ENCODE data around the gene ARVCF. TPM values are rescaled to one million over a fixed set of nuclear protein-coding genes. Genes with fewer than 3 reads are reported as not detected.

Gene ARVCF
- total RNA-seq, 1 donor from 2014 or later: 26.8 TPM

GRCh38 chr22:20055144-20055543 lies 38.5 kb upstream of the ARVCF start:
- ATAC-seq (no peak), DNase-seq (no peak)
- intact Hi-C loops (cut with micrococcal nuclease): no loop called here

DNA sequence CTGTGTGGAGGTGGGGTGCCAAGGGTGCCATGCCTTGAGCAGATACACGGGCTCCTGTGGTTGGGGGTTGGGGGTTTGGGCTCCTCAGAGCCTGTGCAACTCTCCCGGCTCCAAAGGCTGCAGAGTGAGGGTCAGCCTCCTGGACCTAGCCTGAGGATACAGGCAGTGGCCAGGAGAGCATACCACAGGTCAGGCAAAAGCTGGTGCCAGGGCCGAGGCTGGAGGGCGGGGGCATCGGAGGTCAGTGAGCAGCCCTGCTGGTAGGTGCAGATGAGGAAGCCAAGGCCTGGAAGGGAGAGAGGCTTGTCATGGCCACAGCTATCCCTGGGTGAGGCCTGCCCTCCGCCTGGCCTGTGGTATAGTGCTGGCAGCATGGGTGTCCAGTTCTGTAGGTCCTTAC lies 37.9 kb upstream of the ARVCF start:
- no peak for DNase-seq
- intact Hi-C loops (cut with micrococcal nuclease): no loop called here
- peak; percentile 6 for ATAC-seq

- DNase-seq: no peak
- ATAC-seq: peak; percentile 9
- intact Hi-C loops (cut with micrococcal nuclease): no loop called here
These were observed 37.4 kb upstream of the ARVCF start for GRCh38 chr22:20054034-20054427.

- intact Hi-C loops (cut with micrococcal nuclease): no loop called here
- DNase-seq: no peak
- ATAC-seq: no peak
These were observed 36.9 kb upstream of the ARVCF start for GRCh38 chr22:20053407-20054033.

DNA sequence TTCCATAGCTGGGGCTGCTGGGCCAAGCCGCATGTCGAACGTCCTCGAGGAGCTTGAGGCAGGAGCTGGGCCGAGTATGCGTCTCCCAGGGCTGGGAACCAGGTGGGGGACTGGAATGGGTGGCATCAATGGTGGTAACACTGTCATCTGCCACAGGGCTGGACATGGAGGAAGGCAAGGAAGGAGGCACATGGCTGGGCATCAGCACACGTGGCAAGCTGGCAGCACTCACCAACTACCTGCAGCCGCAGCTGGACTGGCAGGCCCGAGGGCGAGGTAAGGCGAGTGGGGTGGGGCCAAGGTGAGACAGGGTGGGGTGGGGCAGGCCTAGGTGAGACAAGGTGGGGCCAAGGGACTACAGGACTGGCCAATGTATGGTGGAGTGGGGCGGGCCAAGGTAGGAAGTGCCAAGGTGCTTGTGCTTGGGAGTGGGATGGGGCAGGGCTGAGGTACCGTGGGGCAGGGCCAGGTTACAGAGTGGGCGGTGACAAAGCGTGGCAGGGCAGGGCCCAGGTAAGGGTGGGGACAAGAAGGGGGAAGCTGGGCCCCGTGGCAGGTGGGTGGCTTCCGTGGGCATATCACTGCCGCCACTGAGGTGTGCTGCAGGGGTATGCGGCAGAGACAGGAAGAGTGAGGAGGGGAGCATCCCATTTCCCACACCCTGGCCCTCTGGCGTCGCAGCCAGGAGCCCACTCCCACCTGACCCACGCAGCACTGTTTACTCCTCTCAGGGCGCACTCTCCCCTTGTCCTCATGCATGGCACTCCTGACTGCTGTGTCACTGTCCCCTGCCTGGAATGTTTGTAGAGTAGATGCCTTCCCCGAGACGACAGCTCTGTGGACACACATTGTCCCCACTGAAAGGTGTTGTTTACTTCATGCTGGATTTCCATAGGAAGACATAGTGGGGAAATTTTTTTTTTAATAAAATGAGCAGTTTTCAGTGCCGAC lies 36.0 kb upstream of the ARVCF start:
- intact Hi-C loops (cut with micrococcal nuclease): no loop called here
- ATAC-seq: peak; percentile 10
- no peak for DNase-seq

- intact Hi-C loops (cut with micrococcal nuclease): no loop called here
- no peak for ATAC-seq
These were observed 35.3 kb upstream of the ARVCF start for GRCh38 chr22:20051927-20052308.

DNA sequence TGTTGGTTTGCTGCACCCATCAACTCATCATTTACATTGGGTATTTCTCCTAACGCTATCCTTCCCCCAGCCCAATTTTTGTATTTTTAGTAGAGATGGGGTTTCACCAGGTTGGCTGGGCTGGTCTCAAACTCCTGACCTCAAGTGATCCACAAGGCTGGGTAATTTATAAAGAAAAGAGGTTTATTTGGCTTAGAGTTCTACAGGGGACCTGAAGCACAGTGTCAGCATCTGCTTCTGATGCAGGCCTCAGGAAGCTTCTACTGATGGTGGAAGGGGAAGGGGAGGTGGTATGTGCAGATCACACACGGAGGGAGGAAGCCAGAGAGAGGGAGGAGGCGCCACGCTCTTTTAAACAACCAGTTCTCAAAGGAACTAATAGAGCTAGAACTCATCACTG lies 30.1 kb upstream of the ARVCF start:
- ATAC-seq: no peak
- DNase-seq: no peak
- intact Hi-C loops (cut with micrococcal nuclease): no loop called here

More at GRCh38 chr22:20051927-20052308, 35.3 kb upstream of the ARVCF start:
- no peak for DNase-seq

- DNase-seq: no peak
- ATAC-seq: peak; percentile 56
- intact Hi-C loops (cut with micrococcal nuclease): no loop called here
These were observed 28.0 kb upstream of the ARVCF start for GRCh38 chr22:20044495-20045151.

GRCh38 chr22:20043997-20044342 lies 27.3 kb upstream of the ARVCF start:
- DNase-seq: no peak
- ATAC-seq: no peak
- intact Hi-C loops (cut with micrococcal nuclease): no loop called here

DNA sequence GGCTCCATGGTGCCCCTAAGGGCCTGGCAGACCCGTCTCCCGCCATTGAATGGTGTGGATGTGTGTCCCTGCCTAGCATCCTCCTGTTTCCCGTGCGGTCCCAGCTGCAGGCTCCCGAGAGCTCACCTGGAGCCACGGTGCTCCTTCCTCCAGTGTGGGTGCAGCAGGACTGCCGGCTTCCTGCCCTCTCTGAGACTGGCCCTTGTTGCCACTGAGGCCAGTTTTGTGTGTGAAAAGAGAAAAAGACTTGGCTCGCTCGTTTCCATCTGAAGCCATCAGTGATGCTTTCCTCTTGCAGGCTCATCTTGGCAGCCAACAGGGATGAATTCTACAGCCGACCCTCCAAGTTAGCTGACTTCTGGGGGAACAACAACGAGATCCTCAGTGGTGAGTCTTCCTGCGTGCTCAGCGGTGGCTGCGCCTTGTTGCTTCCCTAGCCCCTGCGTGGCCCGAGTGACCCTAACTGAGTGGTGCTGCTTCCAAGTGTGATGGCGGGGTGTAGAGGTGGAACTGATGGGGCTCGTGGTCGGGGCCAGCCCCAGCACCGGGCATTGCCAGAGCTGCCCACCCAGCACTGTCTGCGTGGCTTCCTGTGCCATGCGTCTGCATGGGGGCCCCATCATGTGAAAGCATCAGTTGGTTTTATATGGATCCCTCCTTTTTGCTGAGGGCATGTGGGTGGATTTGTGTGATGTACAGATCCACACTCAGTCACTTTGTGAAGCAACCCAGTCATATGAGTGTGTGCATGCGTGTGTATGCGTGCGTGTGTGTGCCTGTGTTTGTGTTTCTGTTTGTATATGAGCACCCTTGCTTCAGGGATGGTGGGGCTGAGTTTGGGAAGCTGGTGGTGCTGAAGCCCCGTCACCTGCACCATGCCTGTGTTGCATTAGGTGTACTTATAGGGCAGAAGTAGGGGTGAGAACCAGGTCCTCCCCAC lies 26.7 kb upstream of the ARVCF start:
- no peak for ATAC-seq
- intact Hi-C loops (cut with micrococcal nuclease): no loop called here
- no peak for DNase-seq

- DNase-seq (no peak), ATAC-seq (no peak)
- intact Hi-C loops (cut with micrococcal nuclease): no loop called here
These were observed 23.9 kb upstream of the ARVCF start for GRCh38 chr22:20040327-20041200.

GRCh38 chr22:20039683-20040325 lies 23.2 kb upstream of the ARVCF start:
- ATAC-seq: no peak
- intact Hi-C loops (cut with micrococcal nuclease): no loop called here
- no peak for DNase-seq

DNA sequence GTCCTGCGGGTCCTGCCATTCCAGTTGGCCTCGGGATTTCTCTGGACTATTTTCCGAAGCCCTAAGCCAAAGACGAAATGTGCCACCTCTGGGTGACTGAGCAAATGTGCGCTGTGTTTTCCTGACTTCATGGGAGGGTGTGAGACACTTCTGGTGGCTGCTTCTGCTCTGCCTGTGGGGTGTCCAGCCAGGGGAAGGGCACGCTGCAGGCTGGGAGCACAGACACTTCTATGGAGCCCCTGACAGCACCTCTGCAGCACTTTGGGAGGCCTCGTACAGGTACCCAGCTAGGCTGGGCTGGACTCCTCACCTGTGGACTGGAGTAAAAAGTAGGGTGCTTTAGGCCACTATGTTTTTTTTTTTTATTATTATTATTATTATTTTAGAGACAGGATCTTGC lies 22.0 kb upstream of the ARVCF start:
- intact Hi-C loops (cut with micrococcal nuclease): no loop called here
- no peak for ATAC-seq
- no peak for DNase-seq

DNA sequence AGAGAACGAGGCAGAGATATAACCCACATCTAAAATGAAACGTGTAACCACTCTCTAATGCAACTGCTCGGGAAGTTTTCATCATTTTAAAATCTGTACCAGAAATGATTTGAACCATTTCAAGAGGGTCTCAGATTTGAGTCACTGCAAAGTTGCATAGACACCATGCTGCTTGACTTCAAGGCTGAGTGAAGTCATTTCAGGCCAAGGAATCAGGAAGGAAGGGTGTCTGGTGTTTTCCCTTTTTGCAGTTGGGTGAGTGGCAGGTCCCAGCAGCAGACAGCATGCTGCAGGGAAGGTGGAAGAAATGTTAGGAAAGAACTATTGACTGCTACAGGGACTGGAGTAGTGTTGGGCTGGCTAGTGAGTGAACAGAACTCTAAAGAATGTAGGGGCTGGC lies 20.8 kb upstream of the ARVCF start:
- intact Hi-C loops (cut with micrococcal nuclease): no loop called here
- ATAC-seq: no peak
- DNase-seq: no peak

- no peak for ATAC-seq
- intact Hi-C loops (cut with micrococcal nuclease): no loop called here
- DNase-seq: no peak
These were observed 20.1 kb upstream of the ARVCF start for GRCh38 chr22:20036535-20037392.

GRCh38 chr22:20036084-20036482 lies 19.5 kb upstream of the ARVCF start:
- intact Hi-C loops (cut with micrococcal nuclease): no loop called here
- no peak for ATAC-seq
- no peak for DNase-seq
